Mesothelial cell of epicardium (in vitro differentiated cells): ENCODE results near the gene SMC3. TPM values are rescaled to one million over a fixed set of nuclear protein-coding genes. Genes with fewer than 3 reads are reported as not detected.
A peak's percentile ranks its signal among the peaks of the same experiment; 100 is the strongest.
"Not testable (repeated sequence)": the region's sequence is repeated elsewhere in the genome, so short reads cannot be mapped to it uniquely, and the experiment has no call there.

Experiments
- DNase-seq, 2 experiments: peaks; one replicate each; pipeline ENCODE4 v3.0.0; 2021; ENCODE audit warnings: low spot score in 2 of 2; ENCODE audit not compliant: unreplicated experiment in 2 of 2
- H3K27ac Mint-ChIP-seq: 2 replicates; pipeline ENCODE4 v1.8.0; 2021; ENCODE audit warnings: mixed read lengths
- H3K27me3 Mint-ChIP-seq: 2 replicates; pipeline ENCODE4 v1.8.0; 2021; ENCODE audit warnings: low read depth, mixed read lengths
- H3K36me3 Mint-ChIP-seq: 2 replicates; pipeline ENCODE4 v1.8.0; 2021; ENCODE audit warnings: mixed read lengths
- H3K4me1 Mint-ChIP-seq: 2 replicates; pipeline ENCODE4 v1.8.0; 2021; ENCODE audit warnings: mixed read lengths
- H3K4me3 Mint-ChIP-seq: 2 replicates; pipeline ENCODE4 v1.8.0; 2021; ENCODE audit warnings: mild to moderate bottlenecking, moderate library complexity, mixed read lengths
- H3K9me3 Mint-ChIP-seq: 2 replicates; pipeline ENCODE4 v1.8.0; 2021; ENCODE audit warnings: mixed read lengths
- CTCF ChIP-seq: fragments of 200-600 bp; sonication (generic); IDR thresholded peaks from one replicate; pipeline ENCODE4 v1.5.0; 2021; ENCODE audit warnings: antibody characterized with exemption; ENCODE audit not compliant: unreplicated experiment
- total RNA-seq: library from RNA; stranded (reverse); gene quantifications from 3 replicates; pipeline ENCODE4 v1.2.1, GENCODE V29; 2021

Gene SMC3
- total RNA-seq, 1 donor from 2014 or later = 47.2 TPM

GRCh38 chr10:110637558-110638053 is 70.1 kb downstream of the SMC3 start:
- H3K4me3 Mint-ChIP-seq = no peak overlapping the region
- H3K9me3 Mint-ChIP-seq = no peaks in the 10 kb centered on the region
- H3K27me3 Mint-ChIP-seq = no peaks in the 10 kb centered on the region
- H3K27ac Mint-ChIP-seq = peak overlapping the region; percentile 57
- no peak for TF ChIP-seq CTCF
- peaks cover 56% of the 10 kb centered on the region for H3K4me1 Mint-ChIP-seq
- DNase-seq = no peak
- H3K36me3 Mint-ChIP-seq = no peaks in the 10 kb centered on the region

DNA sequence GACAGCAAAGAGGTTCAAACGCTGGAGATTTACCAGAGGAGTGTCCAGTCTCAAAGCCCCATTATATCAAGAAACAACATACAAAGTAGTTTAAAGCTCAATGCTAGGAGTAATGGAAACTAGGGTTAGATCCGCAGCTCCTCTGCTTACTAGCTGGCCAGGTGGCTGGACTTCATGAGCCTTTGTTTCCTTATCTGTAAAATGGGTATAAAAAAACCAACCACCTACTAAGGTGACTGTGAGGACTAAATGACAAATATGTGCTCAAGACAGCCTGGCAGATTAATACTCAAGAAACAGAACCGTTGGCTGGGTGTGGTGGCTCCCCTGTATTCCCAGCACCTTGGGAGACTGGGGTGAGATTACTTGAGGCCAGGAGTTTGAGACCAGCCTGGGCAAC is 70.8 kb downstream of the SMC3 start:
- Mint-ChIP-seq H3K4me3 (no peak overlapping the region), H3K9me3 (no peaks in the 10 kb centered on the region), H3K27ac (peak overlapping the region; percentile 57), H3K36me3 (no peaks in the 10 kb centered on the region), H3K4me1 (peaks cover 62% of the 10 kb centered on the region), H3K27me3 (peaks cover 2% of the 10 kb centered on the region)
- DNase-seq = no peak
- TF ChIP-seq CTCF = no peak

- not testable (repeated sequence) for H3K36me3 Mint-ChIP-seq, H3K4me3 Mint-ChIP-seq, H3K27ac Mint-ChIP-seq, H3K27me3 Mint-ChIP-seq, H3K9me3 Mint-ChIP-seq, DNase-seq
- peaks cover 62% of the 10 kb centered on the region for H3K4me1 Mint-ChIP-seq
Observed at GRCh38 chr10:110639046-110639445, 71.6 kb downstream of the SMC3 start.

DNA sequence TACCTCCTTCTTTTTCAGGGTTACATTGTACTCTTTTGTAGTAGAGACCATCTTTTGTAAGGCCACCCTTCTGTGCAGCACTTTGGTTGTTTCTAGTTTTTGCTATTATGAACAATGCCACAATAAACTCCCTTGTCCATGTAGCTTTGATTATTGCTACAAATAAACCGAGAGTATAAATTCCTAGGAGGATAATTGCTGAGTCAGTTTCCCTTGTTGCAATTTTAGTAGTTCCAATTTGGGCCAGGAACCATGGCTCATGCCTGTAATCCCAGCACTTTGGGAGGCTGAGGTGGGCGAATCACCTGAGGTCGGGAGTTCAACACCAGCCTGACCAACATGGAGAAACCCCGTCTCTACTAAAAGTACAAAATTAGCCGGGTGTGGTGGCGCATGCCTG is 72.4 kb downstream of the SMC3 start:
- H3K4me3 Mint-ChIP-seq, H3K36me3 Mint-ChIP-seq, DNase-seq, H3K9me3 Mint-ChIP-seq, H3K27me3 Mint-ChIP-seq: not testable (repeated sequence)
- Mint-ChIP-seq H3K27ac (peak overlapping the region; percentile 50), H3K4me1 (peaks cover 60% of the 10 kb centered on the region)

- H3K4me3 Mint-ChIP-seq = peak overlapping the region; percentile 84
- DNase-seq = peak in 1 of 2 experiments; percentile 71
- peaks cover 60% of the 10 kb centered on the region for H3K4me1 Mint-ChIP-seq
- H3K27ac Mint-ChIP-seq = peak overlapping the region; percentile 93
- TF ChIP-seq CTCF = no peak
- peaks cover 5% of the 10 kb centered on the region for H3K27me3 Mint-ChIP-seq
- no peaks in the 10 kb centered on the region for H3K9me3 Mint-ChIP-seq
- H3K36me3 Mint-ChIP-seq = no peaks in the 10 kb centered on the region
Observed at GRCh38 chr10:110641256-110641655, 73.8 kb downstream of the SMC3 start.

DNA sequence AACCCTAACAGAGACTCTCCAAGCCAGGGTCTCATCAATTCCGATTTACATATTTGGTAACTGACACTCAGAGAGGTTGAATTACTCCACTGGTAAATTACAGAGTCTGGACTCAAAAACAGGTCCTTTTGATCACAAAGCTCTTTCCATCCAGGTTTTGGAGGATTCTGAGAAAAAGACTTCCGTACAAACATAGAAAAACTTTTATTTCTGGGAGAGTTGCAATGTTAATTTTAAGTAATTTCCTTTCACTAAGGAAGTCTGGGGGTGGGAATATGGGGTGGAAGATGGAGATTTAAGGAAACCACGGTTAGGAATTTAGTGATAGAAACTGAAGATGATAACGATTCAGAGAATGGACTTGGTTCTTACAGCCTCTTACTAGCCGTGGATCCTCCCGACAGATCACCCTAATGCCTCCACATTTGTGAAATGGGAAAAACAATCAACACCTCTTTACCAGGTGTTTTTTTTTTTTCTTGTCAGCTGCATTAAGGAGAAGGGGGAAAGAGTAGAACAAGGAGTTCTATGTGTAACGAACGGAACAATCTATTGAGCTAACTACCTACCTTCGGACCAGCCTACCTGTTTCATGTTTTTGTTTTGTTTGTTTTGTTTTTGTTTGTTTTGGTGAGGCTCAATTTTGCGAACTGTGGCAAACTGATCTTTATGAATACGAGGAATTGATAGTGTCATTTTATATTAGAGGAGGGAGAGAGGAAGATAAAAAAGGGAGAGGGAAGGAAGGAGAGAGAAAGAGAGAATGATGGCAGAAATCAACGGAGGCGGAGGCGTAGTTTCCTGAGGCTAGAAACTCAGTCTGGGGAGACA is 74.9 kb downstream of the SMC3 start:
- H3K27ac Mint-ChIP-seq = peak overlapping the region; percentile 93
- TF ChIP-seq CTCF = no peak
- no peaks in the 10 kb centered on the region for H3K9me3 Mint-ChIP-seq

More for the DNA sequence above, 74.9 kb downstream of the SMC3 start:
- H3K4me1 Mint-ChIP-seq = peaks cover 59% of the 10 kb centered on the region
- H3K4me3 Mint-ChIP-seq = peak overlapping the region; percentile 84
- H3K36me3 Mint-ChIP-seq = no peaks in the 10 kb centered on the region
- no peak for DNase-seq
- peaks cover 5% of the 10 kb centered on the region for H3K27me3 Mint-ChIP-seq
